CD4-positive, alpha-beta T cell treated with Interleukin-6 for 4 hours (primary cell): ENCODE results near the gene AHI1.
"Not testable (repeated sequence)": the region's sequence is repeated elsewhere in the genome, so short reads cannot be mapped to it uniquely, and the experiment has no call there.

Experiments
- DNase-seq: peaks from one replicate; pipeline ENCODE4 v3.0.0-alpha.2; 2020; ENCODE audit warnings: mixed read lengths

The AHI1 gene

GRCh38 chr6:135385299-135385698, 112.2 kb downstream of the AHI1 start:
- DNase-seq = no peak

GRCh38 chr6:135383766-135384165, 113.8 kb downstream of the AHI1 start:
- no peak for DNase-seq

GRCh38 chr6:135383301-135383700, 114.2 kb downstream of the AHI1 start:
- no peak for DNase-seq

GRCh38 chr6:135382182-135382628, 115.3 kb downstream of the AHI1 start:
- no peak for DNase-seq

- DNase-seq = no peak
Observed at GRCh38 chr6:135380793-135381192, 116.7 kb downstream of the AHI1 start.

- DNase-seq = no peak
Observed at GRCh38 chr6:135379647-135380046, 117.9 kb downstream of the AHI1 start.

GRCh38 chr6:135372758-135373157, 124.8 kb downstream of the AHI1 start:
- no peak for DNase-seq

- not testable (repeated sequence) for DNase-seq
Observed at GRCh38 chr6:135363622-135364021, 133.9 kb downstream of the AHI1 start.

- DNase-seq = no peak
Observed at GRCh38 chr6:135362124-135362523, 135.4 kb downstream of the AHI1 start.

GRCh38 chr6:135360222-135360621, 137.3 kb downstream of the AHI1 start:
- DNase-seq = no peak

- no peak for DNase-seq
Observed at GRCh38 chr6:135358985-135359384, 138.6 kb downstream of the AHI1 start.

GRCh38 chr6:135358251-135358821, 139.2 kb downstream of the AHI1 start:
- DNase-seq = no peak

GRCh38 chr6:135354407-135354806, 143.1 kb downstream of the AHI1 start:
- no peak for DNase-seq

GRCh38 chr6:135353113-135353512, 144.4 kb downstream of the AHI1 start:
- no peak for DNase-seq

- no peak for DNase-seq
Observed at GRCh38 chr6:135351635-135352034, 145.9 kb downstream of the AHI1 start.

- no peak for DNase-seq
Observed at GRCh38 chr6:135347887-135348286, 149.7 kb downstream of the AHI1 start.

GRCh38 chr6:135346747-135347146, 150.8 kb downstream of the AHI1 start:
- no peak for DNase-seq

GRCh38 chr6:135344526-135344925, 153.0 kb downstream of the AHI1 start:
- DNase-seq = no peak

- DNase-seq = not testable (repeated sequence)
Observed at GRCh38 chr6:135339920-135340319, 157.6 kb downstream of the AHI1 start.

GRCh38 chr6:135334169-135334568, 163.4 kb downstream of the AHI1 start:
- no peak for DNase-seq

GRCh38 chr6:135331002-135331401, 166.5 kb downstream of the AHI1 start:
- no peak for DNase-seq

- DNase-seq = no peak
Observed at GRCh38 chr6:135329851-135330803, 167.4 kb downstream of the AHI1 start.

GRCh38 chr6:135328136-135328535, 169.4 kb downstream of the AHI1 start:
- no peak for DNase-seq
